Measurements from ENCODE around the gene KIF20B.

KIF20B gene

GRCh38 chr10:89782470-89782869 is 81.1 kb downstream of the KIF20B start:
- no peak overlapping the region for H3K4me3 ChIP-seq (ENCODE audit: low read depth, low read length)
- TF ChIP-seq CTCF (IDR thresholded peaks at IDR 0.05; ENCODE audit: low read depth, low read length, missing control alignments), result no peak
- in situ Hi-C loops (cut with HindIII; ENCODE audit: low sequenced_read_pairs), result no loop called here
- no peak for DNase-seq (ENCODE audit: low read depth)

- TF ChIP-seq CTCF (IDR thresholded peaks at IDR 0.05; ENCODE audit: low read depth, low read length, missing control alignments), result no peak
- no peak for DNase-seq (ENCODE audit: low read depth)
- in situ Hi-C loops (cut with HindIII; ENCODE audit: low sequenced_read_pairs), result no loop called here
- no peak overlapping the region for H3K4me3 ChIP-seq (ENCODE audit: low read depth, low read length)
Measured at GRCh38 chr10:89783406-89783805, 82.0 kb downstream of the KIF20B start.

GRCh38 chr10:89785095-89785494 is 83.7 kb downstream of the KIF20B start:
- in situ Hi-C loops (cut with HindIII; ENCODE audit: low sequenced_read_pairs), result no loop called here
- no peak for DNase-seq (ENCODE audit: low read depth)
- no peak for TF ChIP-seq CTCF (IDR thresholded peaks at IDR 0.05; ENCODE audit: low read depth, low read length, missing control alignments)
- no peak overlapping the region for H3K4me3 ChIP-seq (ENCODE audit: low read depth, low read length)

- H3K4me3 ChIP-seq (ENCODE audit: low read depth, low read length), result no peak overlapping the region
- no peak for TF ChIP-seq CTCF (IDR thresholded peaks at IDR 0.05; ENCODE audit: low read depth, low read length, missing control alignments)
- DNase-seq (ENCODE audit: low read depth), result no peak
Measured at GRCh38 chr10:89789188-89789877, 87.9 kb downstream of the KIF20B start.

DNA sequence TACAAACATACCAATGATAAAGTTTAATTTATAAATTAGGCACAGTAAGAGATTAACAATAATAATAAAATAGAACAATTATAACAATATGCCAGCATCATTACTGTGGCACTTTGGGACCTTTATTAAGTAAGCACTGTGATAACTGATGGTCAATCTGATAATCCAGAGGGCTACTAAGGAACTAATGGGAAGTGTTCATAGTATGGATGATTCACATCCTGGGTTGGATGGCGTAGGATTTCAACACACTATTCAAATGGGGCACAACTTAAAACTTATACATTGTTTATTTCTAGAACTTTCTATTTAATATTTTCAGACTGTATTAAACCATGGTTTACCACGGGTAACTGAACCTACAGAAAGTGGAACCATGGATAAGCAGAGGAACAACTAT is 90.8 kb downstream of the KIF20B start:
- no peak overlapping the region for H3K4me3 ChIP-seq (ENCODE audit: low read depth, low read length)
- in situ Hi-C loops (cut with HindIII; ENCODE audit: low sequenced_read_pairs), result no loop called here
- TF ChIP-seq CTCF (IDR thresholded peaks at IDR 0.05; ENCODE audit: low read depth, low read length, missing control alignments), result no peak
- DNase-seq (ENCODE audit: low read depth), result no peak

More at GRCh38 chr10:89789188-89789877, 87.9 kb downstream of the KIF20B start:
- in situ Hi-C loops (cut with HindIII; ENCODE audit: low sequenced_read_pairs), result no loop called here

- TF ChIP-seq CTCF (IDR thresholded peaks at IDR 0.05; ENCODE audit: low read depth, low read length, missing control alignments), result peak; percentile 75
- DNase-seq (ENCODE audit: low read depth), result peak; percentile 75
- in situ Hi-C loops (cut with HindIII; ENCODE audit: low sequenced_read_pairs), result no loop called here
- no peak overlapping the region for H3K4me3 ChIP-seq (ENCODE audit: low read depth, low read length)
Measured at GRCh38 chr10:89793649-89794254, 92.4 kb downstream of the KIF20B start.

All from astrocyte of the cerebellum (primary cell).